Activated CD4-positive, alpha-beta T cell treated with anti-CD3 and anti-CD28 coated beads, Interleukin-2, amount 50 U/mL, for 16 hours (primary cell): Measurements from ENCODE around the gene CRTAP.
"Not testable (repeated sequence)": the region's sequence is repeated elsewhere in the genome, so short reads cannot be mapped to it uniquely, and the experiment has no call there.

Source experiments
- DNase-seq: peaks from one replicate; pipeline ENCODE4 v3.0.0-alpha.2; 2020

CRTAP gene

DNA sequence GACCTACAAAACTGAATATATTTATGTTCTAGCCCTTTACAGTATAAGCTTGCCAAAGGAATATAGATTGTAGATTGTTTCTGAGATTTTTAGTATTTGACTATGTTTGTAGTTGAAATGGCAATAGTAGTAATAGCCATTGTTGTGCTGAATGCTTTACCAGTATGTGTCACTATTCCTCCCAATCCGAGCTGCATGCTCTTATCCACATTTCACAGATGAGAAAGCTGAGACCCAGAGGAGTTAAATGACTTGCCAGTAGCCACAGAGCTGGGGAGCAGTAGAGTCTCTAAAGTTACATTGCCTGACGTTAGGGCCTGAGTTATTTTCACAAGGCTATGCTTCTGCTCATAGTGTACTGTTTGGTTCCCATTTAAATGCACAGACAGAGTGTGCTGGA, 13.6 kb upstream of the CRTAP start:
- DNase-seq, result no peak

DNA sequence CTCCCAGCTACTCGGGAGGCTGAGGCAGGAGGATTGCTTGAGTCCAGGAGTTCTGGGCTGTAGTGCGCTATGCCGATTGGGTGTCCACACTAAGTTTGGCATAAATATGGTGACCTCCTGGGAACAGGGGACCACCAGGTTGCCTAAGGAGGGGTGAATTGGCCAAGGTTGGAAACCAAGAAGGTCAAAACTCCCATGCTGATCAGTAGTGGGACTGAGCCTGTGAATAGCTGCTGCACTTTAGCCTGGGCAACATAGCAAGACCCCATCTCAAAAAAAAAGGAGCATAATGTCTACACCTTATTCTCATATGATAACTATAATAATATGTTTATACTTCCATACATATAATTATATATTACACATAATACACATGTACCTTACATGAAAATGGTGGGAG, 10.8 kb upstream of the CRTAP start:
- DNase-seq, result no peak

DNA sequence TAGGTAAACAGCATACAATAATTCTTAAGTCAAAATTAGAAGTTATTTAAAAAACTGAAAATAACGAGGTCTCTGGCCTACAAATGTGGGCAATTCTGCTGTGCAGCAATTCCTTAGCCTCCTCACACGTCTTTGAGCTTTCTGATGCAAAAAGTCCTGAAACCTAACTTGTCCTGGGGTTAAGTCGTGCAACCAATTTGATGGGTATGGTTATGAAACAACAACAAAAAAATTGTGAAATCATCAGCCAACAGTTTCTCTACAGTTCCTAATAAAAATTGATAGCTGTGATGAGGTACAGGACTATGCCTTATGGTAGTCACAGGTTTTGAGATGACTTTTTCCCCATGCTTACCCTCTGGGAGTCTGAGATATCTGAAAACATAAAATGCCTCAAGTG, 10.3 kb upstream of the CRTAP start:
- no peak for DNase-seq

DNA sequence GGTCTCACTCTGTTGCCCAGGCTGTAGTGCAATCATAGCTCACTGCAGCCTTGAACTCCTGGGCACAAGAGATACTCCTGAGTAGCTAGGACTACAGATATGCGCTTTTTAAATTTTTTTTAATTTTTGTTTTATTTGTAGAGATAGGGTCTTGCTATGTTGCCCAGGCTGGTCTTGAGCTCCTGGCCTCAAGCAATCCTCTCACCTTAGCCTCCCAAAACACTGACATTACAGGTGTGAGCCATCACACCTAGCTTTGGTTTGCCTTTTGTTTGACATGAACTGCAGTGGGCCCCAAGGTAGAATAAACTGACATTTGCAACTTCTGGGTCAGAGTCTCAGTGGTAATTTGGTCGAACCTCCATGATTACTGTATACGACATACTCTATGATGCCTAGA, 9.0 kb upstream of the CRTAP start:
- DNase-seq, result no peak

DNA sequence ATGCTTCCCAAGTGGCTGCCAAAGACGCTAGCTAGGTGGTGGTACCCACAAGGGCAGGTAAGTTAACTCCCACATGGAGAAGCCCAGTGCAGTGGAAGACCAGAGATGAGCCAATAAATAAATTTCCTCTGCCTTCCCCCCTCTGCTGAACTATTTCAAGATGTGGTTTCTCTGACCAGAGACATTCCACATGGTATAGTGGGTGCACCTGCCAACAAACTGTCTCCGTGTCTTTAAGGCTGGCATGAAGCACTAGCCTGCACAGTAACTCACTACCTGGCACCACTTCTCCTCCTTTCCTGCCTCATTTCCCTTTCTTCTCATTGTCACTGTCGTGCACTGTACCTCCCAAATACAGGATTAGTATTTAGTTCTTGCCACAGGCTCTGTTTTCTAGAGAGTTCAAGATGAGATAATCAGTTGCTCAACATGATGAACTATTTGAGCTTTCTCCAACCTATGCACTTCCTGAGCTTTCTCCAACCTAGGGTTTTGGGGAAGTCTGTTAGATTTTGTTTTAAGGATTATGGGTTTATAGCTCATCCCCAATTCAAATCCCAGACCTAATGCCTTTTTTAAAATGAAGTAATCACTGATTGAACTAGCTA, 8.4 kb upstream of the CRTAP start:
- DNase-seq, result no peak

DNA sequence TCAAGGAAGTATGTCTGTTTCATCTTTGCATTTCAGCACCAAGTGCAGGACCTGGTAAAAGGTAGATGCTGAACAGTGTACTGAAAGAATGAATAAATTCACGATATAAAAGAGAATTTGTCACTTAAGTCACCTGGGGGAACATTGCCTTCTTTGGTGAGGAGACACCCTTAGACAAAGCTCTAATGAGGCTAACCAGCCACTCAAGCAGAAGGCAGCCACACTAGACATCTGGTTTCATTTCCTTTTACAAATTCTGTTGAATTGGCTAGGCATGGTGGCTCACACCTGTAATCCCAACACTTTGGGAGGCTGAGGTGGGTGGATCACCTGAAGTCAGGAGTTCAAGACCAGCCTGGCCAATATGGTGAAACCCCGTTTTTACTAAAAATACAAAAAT, 7.0 kb upstream of the CRTAP start:
- not testable (repeated sequence) for DNase-seq

DNA sequence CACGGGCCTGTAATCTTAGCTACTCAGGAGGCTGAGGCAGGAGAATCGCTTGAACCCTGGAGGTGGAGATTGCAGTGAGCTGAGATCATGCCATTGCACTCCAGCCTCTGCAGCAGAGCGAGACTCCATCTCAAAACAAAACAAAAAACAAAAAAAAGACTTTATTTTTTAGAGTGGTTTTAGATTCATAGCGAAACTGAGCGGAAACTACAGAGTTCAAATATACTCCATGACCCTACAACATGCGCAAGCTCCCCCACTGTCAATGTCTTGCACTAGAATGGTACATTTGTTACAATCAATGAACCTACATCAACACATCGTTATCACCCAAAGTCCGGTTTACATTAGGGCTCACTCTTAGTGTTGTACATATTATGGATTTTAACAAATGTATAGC, 2.2 kb upstream of the CRTAP start:
- DNase-seq, result peak; percentile 71

DNA sequence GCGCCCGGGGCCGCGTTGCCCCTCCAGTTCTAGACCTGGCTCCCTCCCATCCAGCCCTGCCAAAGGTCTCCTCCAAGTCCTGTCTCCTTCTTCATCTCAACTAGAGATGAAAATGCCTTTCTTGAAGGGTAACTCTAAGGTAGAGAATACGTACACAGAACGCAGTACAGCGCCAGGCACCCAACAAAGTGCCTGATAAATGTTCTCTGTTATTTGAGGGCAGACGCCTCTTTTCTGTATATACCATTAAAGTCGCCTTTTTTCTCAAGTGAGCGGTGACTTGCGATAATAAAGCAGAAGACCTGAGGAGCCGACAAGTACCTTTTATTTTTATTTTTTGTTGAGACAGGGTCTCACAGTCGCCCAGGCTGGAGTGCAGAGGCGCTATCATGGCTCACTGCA, 809 bp downstream of the CRTAP start:
- DNase-seq, result no peak

DNA sequence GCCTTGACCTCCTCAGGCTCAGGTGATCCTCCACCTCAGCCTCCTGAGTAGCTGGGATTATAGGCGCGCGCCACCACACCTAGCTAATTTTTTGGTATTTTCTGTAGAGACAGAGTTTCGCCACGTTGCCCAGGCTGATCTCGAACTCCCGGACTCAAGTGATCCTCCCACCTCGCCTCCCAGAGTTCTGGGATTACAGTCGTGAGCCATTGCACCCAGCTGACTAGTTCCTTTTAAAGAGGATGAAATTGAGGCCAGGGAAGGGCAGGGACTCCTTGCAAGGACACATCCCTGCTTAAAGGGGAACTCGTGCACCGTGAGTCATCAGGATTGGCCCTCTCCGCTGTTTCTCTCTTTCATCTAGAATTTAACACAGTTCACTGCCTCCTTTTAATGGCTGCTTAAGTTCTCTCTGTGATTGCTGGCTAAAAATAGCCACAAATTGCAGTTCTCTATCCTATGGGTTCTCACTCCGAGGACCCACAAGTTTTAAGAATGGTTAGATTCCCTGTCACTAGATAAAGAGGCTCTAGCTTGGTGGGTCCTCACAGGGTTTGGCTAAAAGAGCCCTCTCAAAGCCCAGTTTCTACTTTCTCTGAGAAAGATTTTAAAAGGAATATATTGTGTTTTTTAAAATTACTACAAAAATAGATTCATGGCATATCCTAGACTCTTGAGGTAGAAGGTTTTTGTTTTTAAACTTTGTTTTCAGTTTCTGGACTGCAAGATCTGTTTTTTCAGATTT, 1.4 kb downstream of the CRTAP start:
- DNase-seq, result no peak

DNA sequence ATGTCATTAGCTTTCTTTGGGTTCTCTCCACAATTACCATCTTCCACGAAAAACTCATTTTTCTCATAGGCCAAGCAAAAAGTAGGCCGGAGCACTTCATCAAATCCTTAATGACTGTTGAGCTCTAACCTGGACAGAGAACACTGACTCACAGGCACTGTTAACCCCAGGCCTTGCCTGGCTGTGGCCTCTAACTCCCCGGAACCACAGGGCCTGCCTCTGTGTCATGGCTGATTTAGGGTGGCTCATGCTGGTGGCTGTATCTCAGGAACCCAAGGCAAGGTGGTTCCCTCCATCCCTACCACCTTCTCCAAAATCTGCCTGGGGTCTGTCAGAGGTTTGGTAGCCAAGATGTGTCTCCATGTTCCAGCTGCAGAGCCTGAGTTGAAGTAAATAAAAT, 3.6 kb downstream of the CRTAP start:
- DNase-seq, result no peak

DNA sequence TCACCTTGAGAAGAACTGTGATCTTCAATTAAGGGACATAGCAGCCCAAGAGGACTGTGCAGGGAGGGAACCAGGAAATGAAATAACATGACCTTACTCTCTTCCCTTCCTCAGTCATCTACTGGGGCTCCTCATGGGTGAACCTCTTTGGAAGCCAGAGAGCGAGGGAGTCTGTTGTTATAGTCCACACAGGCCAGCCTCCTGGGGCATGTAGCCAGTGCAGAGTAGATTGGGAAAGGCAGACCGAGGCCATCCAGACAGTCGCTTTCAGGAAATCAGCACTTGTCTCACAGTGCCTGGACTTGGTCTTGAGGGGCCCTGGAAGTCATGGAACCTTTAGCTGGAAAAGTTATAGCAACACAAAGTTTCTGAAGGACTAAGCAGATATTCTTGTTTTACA, 6.1 kb downstream of the CRTAP start:
- no peak for DNase-seq

DNA sequence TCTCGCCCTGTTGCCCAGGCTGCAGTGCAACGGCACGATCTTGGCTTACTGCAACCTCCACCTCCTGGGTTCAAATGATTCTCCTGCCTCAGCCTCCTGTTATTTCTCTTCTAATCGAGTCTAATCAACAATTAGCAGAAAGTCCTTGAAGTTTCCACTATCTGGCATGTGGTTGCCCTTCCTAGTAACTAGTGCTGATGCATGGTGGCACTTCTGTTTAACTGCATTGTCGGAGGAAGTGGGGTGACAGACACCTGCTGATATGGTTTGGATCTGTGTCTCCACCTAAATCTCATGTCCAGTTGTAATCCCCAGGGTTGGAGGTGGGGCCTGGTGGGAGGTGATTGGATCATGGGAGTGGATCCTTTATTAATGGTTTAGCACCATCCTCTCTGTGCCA, 9.2 kb downstream of the CRTAP start:
- no peak for DNase-seq

DNA sequence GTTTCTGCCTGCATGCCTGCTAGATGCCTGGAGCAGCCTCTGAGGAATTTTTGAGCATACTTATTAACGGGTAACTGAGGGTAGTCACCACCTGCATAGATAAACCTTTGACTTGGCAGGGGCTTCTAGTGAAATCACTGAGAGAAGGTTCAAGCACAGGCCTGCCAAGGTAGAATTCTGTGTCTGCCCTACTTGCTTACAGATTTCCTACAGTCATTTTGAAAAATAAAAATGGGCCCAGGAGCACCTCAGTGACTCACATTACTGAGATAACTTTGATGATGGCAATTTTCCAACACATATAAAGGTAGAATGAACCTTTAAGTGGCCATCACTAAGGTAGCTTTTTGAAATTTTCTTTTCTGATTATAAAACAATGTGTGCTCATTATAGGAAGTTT, 10.8 kb downstream of the CRTAP start:
- peak; percentile 23 for DNase-seq

DNA sequence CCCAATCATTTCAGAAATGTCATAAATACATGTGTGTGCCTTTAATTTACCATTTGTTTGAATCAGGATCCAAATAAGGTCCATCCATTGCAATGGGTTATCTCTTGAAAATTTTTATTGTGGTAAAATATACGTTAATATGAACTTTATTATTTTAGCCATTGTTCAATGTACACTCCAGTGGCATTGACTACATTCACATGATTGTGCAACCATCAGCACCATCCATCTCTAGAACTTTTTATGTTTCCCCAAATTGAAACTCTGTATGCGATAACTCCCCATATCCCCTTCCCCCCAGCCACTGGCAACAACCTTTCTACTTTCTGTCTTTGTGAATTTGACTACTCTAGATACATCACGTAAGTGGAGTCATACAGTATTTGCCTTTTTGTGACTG, 12.0 kb downstream of the CRTAP start:
- DNase-seq, result no peak

DNA sequence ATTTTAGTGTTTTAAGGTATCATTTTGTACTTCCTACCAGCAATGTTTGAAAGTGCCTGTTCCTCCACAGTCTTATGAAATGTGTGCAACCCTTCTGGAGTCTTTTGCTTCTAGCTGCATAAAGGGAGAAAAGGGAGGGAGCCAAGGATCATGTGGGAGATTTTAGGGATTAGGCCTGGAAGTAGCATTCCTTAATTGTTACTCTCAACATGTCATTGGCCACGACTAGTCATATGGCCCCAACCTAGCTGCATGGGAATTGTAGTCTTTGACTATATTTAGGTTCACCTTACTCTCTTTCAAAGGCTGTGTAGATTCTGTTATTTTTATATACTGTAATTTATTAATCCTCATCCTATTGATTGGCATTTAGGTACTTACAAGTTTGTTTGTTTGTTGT, 14.9 kb downstream of the CRTAP start:
- DNase-seq, result no peak

DNA sequence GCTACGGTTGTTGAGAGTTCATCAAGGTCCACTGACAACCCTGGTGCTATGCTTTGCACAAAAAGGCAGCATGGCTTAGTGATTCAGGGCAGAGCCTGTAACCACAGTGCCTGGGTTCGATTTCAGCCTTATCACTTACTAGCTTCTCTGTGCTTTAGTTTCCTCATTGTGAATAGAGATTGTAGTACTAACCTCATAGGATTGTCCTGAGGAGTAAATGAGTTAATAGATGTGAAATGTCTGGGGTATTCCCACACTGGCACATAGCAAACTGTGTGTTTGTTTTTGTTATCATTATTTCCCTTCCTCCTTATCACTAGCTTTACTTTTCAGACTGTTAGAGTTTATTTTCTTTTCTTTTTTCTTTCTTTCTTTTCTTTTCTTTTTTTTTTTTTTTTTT, 16.3 kb downstream of the CRTAP start:
- no peak for DNase-seq

DNA sequence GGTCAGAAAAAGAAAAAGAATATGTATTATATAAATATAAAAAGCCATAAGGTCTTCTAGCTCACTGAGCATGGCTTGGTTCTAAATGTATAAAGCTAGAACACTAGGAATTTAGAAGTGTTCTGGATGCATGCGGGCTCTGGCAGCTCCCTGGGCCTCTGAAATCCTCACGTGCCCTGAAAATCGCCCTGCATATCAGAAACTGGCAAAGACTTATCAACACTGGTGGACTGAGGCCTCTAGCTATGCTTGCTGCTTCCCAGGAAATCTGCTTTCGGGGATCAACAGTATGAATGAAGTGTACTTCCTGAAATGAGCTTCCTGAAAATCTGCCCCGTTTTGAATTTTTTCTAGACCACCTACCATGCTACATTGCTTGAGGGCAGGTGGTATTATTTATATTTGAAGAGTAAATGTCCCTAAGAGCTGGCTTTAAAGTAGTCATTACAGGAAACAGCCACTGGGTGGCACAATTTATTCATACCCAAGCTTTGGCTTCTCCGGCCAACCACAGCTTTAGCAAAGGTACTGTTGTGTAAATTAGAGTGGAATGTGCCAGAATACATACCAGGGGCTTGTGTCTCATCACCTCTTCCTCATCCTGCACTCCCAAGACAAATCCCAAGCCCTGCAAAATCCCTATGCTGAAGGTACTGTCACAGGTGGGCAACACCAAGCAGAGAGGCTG, 17.7 kb downstream of the CRTAP start:
- peak; percentile 64 for DNase-seq

DNA sequence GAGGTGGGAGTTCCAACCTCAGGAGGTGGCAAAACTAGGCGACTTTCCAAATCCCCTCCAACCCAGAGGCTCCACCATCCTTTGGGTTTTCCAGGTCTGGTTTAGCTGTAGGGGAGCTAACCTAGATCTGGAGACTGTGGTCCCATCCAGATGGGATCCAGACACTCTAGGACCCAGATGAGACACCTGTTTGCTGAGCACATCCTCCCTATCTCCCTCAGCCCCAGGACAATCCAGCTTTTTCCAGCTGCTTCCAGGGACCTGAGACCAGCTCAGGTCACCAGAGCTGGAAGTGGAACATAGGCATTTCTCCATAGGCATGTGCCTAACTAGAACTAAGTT, 18.2 kb downstream of the CRTAP start:
- DNase-seq, result no peak

DNA sequence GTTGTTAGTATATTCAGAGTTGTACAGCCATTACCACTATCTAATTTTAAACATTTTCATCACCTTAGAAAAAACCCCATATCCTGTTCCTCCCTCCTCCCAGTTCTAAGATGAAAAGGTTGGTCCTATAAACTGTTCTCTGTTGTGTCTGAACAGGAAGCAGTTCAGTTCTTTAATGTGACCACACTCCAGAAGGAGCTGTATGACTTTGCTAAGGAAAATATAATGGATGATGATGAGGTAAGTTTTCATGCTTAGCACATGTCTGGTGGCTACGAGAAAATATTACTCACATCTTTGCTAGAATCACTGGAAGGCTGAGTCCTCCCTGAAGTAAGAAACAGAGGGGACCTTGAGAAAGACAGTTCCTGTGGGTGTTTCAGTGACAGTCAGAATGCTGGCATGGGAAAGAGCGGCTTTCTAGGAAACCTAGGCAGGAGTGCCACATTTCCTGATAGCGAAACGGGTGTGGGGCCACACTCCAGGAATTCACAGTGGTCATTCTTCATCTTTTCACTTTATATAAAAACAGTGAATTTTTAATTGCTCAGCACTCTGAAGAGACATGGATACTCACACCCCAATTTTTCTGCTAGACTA, 20.3 kb downstream of the CRTAP start:
- no peak for DNase-seq

DNA sequence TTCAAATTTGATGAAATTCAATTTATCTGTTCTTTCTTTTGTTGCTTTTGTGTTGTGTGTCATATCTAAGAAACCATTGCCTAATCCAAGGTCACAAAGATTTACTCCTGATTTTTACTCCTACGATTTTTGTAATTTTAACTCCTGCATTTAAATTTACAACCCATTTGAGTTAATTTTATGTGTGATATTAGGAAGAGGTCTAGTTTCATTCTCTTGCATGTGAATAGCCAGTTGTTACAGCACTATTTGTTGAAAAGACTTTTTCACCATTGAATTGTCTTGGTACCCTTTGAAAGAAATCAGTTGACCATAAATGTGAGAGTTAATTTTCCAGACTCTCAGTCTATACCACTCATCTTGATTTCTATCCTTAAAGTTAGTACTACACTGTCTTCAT, 23.9 kb downstream of the CRTAP start:
- DNase-seq, result no peak

DNA sequence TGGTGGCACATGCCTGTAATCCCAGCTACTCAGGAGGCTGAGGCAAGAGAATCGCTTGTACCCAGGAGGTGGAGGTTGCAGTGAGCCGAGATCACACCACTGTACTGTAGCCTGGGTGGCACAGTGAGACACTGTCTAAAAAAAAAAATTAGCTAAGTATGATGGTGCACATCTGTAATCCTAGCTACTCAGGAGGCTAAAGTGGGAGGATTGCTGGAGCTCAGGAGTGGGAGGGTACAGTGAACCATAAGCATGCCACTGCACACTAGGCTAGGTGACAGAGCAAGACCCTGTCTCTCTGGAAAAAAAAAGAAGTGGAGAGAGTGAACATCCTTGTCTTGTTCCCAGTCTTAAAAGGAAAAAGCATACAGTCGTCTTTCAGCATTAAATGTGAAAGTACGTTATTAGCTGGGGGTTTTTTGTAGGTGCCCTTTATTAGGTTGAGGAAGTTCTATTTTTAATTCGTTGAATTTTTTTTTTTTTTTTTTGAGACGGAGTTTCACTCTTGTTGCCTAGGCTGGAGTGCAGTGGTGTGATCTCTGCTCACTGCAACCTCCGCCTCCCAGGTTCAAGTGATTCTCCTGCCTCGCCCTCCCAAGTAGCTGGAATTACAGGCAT, 25.3 kb downstream of the CRTAP start:
- not testable (repeated sequence) for DNase-seq

DNA sequence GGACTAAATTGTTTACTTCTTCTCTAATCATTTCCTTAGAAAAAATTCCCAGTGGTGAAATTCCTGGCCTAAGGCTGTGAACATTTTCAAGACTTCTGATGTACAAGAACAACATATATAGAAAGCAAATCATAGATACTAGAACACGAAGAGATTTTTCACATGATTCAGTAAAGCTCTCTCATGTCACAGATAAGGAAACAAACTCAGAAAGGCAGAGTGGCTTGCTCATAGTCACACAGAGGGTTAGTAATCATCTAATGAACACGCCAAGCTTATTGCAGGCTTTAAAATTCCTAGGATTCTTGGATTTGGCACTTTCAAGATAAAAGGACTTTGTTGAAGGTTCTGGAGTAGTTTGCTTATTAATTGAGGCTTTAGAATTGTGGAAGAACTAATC, 26.2 kb downstream of the CRTAP start:
- DNase-seq, result no peak

DNA sequence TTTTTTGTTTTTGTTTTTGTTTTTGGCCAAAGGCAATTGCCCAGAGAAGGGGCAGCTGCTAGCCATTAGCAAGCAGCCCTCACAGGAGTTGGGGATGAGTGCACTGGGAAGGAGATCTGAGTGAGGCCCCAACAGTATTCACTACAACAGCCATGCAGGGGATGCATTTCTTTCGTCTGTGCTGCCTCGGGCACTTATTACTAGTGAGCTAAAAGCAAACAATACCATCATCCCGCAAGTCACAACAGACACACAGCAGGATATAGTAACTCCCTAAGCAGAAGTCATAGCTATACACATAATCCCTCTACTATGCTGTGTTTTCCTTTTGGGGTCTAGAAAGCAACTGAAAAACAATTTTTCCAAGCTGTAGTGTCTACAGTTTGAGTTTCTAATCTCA, 27.2 kb downstream of the CRTAP start:
- no peak for DNase-seq

DNA sequence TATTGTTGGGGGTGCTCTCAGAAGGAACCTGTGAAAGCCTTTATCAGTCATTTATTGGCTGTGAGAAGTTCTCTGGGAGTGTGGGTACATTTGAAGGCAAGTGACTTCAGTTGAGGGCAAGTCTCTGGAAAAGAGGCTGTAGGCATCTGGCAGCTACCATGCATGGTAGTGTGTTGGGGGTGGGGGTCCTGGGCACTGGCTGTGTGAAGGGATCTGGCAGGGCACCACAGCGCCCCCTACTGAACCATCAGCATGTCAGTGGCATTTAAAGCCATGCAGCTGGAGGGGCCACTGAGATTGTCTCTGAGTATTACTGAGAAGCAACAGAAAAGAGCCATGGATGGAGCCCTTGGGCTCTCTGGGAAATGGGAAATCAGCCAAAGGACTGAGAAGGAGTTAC, 30.6 kb downstream of the CRTAP start:
- DNase-seq, result peak; percentile 32
